ENCODE measurements around the gene TESMIN. TPM values are rescaled to one million over a fixed set of nuclear protein-coding genes. Genes with fewer than 3 reads are reported as not detected.
A peak's percentile ranks its signal among the peaks of the same experiment; 100 is the strongest.

Gene TESMIN
- total and polyA plus RNA-seq, 8 donors = 1.1 to 14.2 (median 12.6) TPM

DNA sequence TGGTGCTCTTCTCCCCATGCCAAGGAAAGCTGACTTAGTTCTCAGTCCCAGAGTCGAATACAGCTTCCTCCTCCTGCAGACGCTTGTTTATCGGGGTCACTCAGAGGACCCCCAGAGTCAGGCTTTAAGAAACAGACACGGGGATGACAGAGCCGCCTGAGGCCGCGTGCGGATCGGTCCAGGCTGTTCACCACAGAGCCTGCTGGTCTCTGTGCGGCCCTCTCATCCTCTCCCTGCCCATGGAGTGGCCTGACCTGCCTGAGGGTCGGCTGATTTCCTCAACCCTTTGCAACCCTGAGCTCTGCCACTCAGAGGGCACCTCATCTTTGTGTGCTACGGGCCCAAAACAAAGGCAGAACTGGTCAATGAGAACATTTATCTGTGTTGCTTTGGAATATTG, 64.8 kb downstream of the TESMIN start:
- Histone ChIP-seq H3K9me3 (no peaks in the 10 kb centered on the region), H3K4me1 (peaks cover 6 to 16% of the 10 kb centered on the region in 2 donors), H3K4me3 (no peak overlapping the region), H3K27ac (no peak overlapping the region), H3K36me3 (no peaks in the 10 kb centered on the region), H3K27me3 (peaks cover 34 to 87% of the 10 kb centered on the region in 2 donors)
- TF ChIP-seq CTCF (IDR thresholded peaks at IDR 0.05) = no peak
- intact Hi-C loops (cut with DNase I) = no loop called here
- DNase-seq = peak in 1 of 4 donors; percentile 43
- ATAC-seq = no peak

GRCh38 chr11:68685656-68686380, 65.5 kb downstream of the TESMIN start:
- DNase-seq (peak in 1 of 4 donors; percentile 53), ATAC-seq (no peak)
- Histone ChIP-seq H3K4me1 (peaks cover 6 to 16% of the 10 kb centered on the region in 2 donors), H3K27me3 (peaks cover 34 to 86% of the 10 kb centered on the region in 2 donors), H3K9me3 (no peaks in the 10 kb centered on the region), H3K4me3 (no peak overlapping the region), H3K27ac (no peak overlapping the region), H3K36me3 (no peaks in the 10 kb centered on the region)
- intact Hi-C loops (cut with DNase I) = no loop called here
- no peak for TF ChIP-seq CTCF (IDR thresholded peaks at IDR 0.05)

DNA sequence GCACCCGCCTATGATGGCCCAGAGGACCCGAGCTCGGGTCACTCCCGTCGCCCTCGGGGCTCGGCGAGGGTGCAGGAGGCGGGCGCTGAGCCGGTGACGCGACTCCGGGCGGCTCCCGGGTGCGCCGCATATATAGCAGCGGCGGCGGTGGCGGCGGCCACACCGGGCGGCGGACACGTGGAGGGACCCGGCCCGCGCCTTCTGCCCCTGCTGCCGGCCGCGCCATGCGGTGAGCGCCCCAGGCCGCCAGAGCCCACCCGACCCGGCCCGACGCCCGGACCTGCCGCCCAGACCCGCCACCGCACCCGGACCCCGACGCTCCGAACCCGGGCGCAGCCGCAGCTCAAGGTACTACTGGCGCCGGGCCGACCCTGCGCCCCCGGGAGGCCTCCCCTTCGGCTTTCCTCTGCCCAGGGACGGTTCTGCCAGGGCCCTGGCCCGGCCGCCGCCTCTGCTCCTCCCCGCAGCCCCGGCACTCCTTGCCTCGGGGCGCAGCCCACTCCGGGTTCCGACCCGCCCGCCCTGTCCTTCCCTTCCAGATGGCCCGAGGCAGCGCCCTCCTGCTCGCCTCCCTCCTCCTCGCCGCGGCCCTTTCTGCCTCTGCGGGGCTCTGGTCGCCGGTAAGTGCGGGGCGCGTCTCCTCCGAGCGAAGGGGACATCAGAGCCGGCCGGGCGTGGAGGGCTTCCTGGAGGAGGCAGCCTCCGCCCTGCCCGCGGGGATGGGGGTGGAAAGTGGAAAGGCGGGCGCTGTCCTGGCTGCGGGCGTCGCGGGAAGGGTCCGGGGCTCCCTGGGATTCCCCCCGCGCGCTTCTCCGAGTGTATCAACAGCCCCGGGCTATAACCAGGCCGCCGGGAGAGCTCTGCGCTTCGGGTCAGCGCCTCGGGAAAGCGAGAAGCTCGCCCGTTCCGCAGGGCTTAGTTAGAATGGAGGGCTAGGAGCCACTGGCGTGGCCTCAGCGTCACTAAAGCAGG, 66.6 kb downstream of the TESMIN start, which contains the start of gene GAL:
Gene GAL, plus strand, starts transcription at position 160 of the 972 bp plus-strand sequence. Its CDS starts 380 bp downstream, at position 540.
- intact Hi-C loops (cut with DNase I) = no loop called here
- ATAC-seq = peak; percentile 71
- TF ChIP-seq CTCF (IDR thresholded peaks at IDR 0.05) = no peak
- H3K4me3 ChIP-seq = peak within 1 kb of the TSS in 1 of 2 donors; percentile 16
- H3K4me1 ChIP-seq = peaks cover 6 to 16% of the 10 kb centered on the region in 2 donors
- DNase-seq = peak in 1 of 4 donors; percentile 80
- H3K27ac ChIP-seq = no peak within 1 kb of the TSS
- no peaks in the 10 kb centered on the region for H3K36me3 ChIP-seq
- no peaks in the 10 kb centered on the region for H3K9me3 ChIP-seq
- peaks cover 34 to 75% of the 10 kb centered on the region in 2 donors for H3K27me3 ChIP-seq

GRCh38 chr11:68683536-68684384, 67.6 kb downstream of the TESMIN start:
- intact Hi-C loops (cut with DNase I) = no loop called here
- Histone ChIP-seq H3K4me1 (peaks cover 6 to 16% of the 10 kb centered on the region in 2 donors), H3K27ac (no peak overlapping the region), H3K4me3 (no peak overlapping the region), H3K36me3 (no peaks in the 10 kb centered on the region), H3K9me3 (no peaks in the 10 kb centered on the region), H3K27me3 (peaks cover 34 to 65% of the 10 kb centered on the region in 2 donors)
- no peak for ATAC-seq
- peak in 1 of 4 donors; percentile 71 for DNase-seq
- TF ChIP-seq CTCF (IDR thresholded peaks at IDR 0.05) = no peak

Measured in left lung (tissue), 10 donors.